Activated naive CD4-positive, alpha-beta T cell treated with anti-CD3 and anti-CD28 coated beads, Interleukin-2, amount 50 U/mL, for 72 hours (primary cell): ENCODE measurements around the gene AGER. TPM values are rescaled to one million over a fixed set of nuclear protein-coding genes. Genes with fewer than 3 reads are reported as not detected.
"Not testable (repeated sequence)": the region's sequence is repeated elsewhere in the genome, so short reads cannot be mapped to it uniquely, and the experiment has no call there.

Experiments used
- ATAC-seq, 2 donors: fragments of 150-1000 bp; cut with Tn5 transposase; 2 replicates each; pipeline ENCODE4 v1.10.0; 2021; ENCODE audit warnings: mild to moderate bottlenecking in 2 of 2, moderate library complexity in 2 of 2
- DNase-seq, 2 donors: peaks; one replicate each; pipeline ENCODE4 v3.0.0; 2021 to 2022; ENCODE audit warnings: low spot score in 2 of 2
- H3K27ac Mint-ChIP-seq, 2 donors: one replicate each; pipeline ENCODE4 v1.8.0; 2022; ENCODE audit warnings: mild to moderate bottlenecking in 2 of 2, mixed read lengths in 2 of 2
- H3K36me3 Mint-ChIP-seq, 2 donors: one replicate each; pipeline ENCODE4 v1.8.0; 2022; ENCODE audit warnings: mixed read lengths in 2 of 2
- H3K9me3 Mint-ChIP-seq, 2 donors: one replicate each; pipeline ENCODE4 v1.8.0; 2022; ENCODE audit warnings: mixed read lengths in 2 of 2
- total RNA-seq, 2 donors: library from RNA; stranded (reverse); gene quantifications; one replicate each; pipeline ENCODE4 v1.2.3, GENCODE V29; 2022

The AGER gene
- 10 to 100 TPM; 21.6 to 26.3 TPM for total RNA-seq

- Mint-ChIP-seq H3K36me3 (peaks cover 38 to 52% of the 10 kb centered on the region in 2 donors), H3K27ac (peak within 1 kb of the TSS in 1 of 2 donors; percentile 57), H3K9me3 (no peaks in the 10 kb centered on the region)
- no peak for ATAC-seq
- no peak for DNase-seq
These were observed at the start of gene AGER for GRCh38 chr6:32184084-32184640. TSS of gene AGER (minus strand) at chr6:32184253. CDS start at chr6:32184222, 31 bp downstream.

GRCh38 chr6:32226434-32226833 is 42.4 kb upstream of the AGER start:
- Mint-ChIP-seq H3K27ac (no peak overlapping the region), H3K9me3 (no peaks in the 10 kb centered on the region), H3K36me3 (no peaks in the 10 kb centered on the region)
- DNase-seq (no peak), ATAC-seq (no peak)

- ATAC-seq (peak in 1 of 2 donors; percentile 47), DNase-seq (no peak)
- Mint-ChIP-seq H3K36me3 (no peaks in the 10 kb centered on the region), H3K27ac (no peak overlapping the region), H3K9me3 (no peaks in the 10 kb centered on the region)
These were observed 40.6 kb upstream of the AGER start for GRCh38 chr6:32224696-32225095.

GRCh38 chr6:32223258-32224235 is 39.5 kb upstream of the AGER start, which contains the start of gene NOTCH4:
TSS of gene NOTCH4 (minus strand) at chr6:32224067. CDS start at chr6:32223928, 139 bp downstream.
- Mint-ChIP-seq H3K36me3 (no peaks in the 10 kb centered on the region), H3K27ac (peak within 1 kb of the TSS; percentile 60 to 90), H3K9me3 (no peaks in the 10 kb centered on the region)
- DNase-seq (no peak), ATAC-seq (no peak)

GRCh38 chr6:32222333-32223230 is 38.5 kb upstream of the AGER start:
- Mint-ChIP-seq H3K36me3 (no peaks in the 10 kb centered on the region), H3K27ac (peak overlapping the region; percentile 60 to 79), H3K9me3 (no peaks in the 10 kb centered on the region)
- ATAC-seq = no peak
- no peak for DNase-seq

- Mint-ChIP-seq H3K9me3 (no peaks in the 10 kb centered on the region), H3K27ac (peak overlapping the region in 1 of 2 donors; percentile 19), H3K36me3 (no peaks in the 10 kb centered on the region)
- ATAC-seq = no peak
- DNase-seq = no peak
These were observed 36.0 kb upstream of the AGER start for GRCh38 chr6:32220021-32220420.

GRCh38 chr6:32218167-32218566 is 34.1 kb upstream of the AGER start:
- Mint-ChIP-seq H3K36me3 (no peaks in the 10 kb centered on the region), H3K27ac (no peak overlapping the region), H3K9me3 (no peaks in the 10 kb centered on the region)
- DNase-seq (no peak), ATAC-seq (no peak)

GRCh38 chr6:32216998-32217397 is 32.9 kb upstream of the AGER start:
- H3K9me3 Mint-ChIP-seq = no peaks in the 10 kb centered on the region

GRCh38 chr6:32216285-32216684 is 32.2 kb upstream of the AGER start:
- H3K36me3 Mint-ChIP-seq = no peaks in the 10 kb centered on the region
- no peak for ATAC-seq
- no peak for DNase-seq
- peak overlapping the region in 1 of 2 donors; percentile 14 for H3K27ac Mint-ChIP-seq
- no peaks in the 10 kb centered on the region for H3K9me3 Mint-ChIP-seq

More at GRCh38 chr6:32216998-32217397, 32.9 kb upstream of the AGER start:
- DNase-seq (no peak), ATAC-seq (no peak)
- Mint-ChIP-seq H3K27ac (no peak overlapping the region), H3K36me3 (no peaks in the 10 kb centered on the region)

- ATAC-seq (no peak), DNase-seq (no peak)
- Mint-ChIP-seq H3K36me3 (no peaks in the 10 kb centered on the region), H3K27ac (no peak overlapping the region), H3K9me3 (no peaks in the 10 kb centered on the region)
These were observed 31.6 kb upstream of the AGER start for GRCh38 chr6:32215617-32216016.

GRCh38 chr6:32214126-32214525 is 30.1 kb upstream of the AGER start:
- Mint-ChIP-seq H3K27ac (no peak overlapping the region), H3K9me3 (no peaks in the 10 kb centered on the region), H3K36me3 (no peaks in the 10 kb centered on the region)
- ATAC-seq = no peak
- no peak for DNase-seq

- Mint-ChIP-seq H3K27ac (no peak overlapping the region), H3K9me3 (no peaks in the 10 kb centered on the region), H3K36me3 (no peaks in the 10 kb centered on the region)
- DNase-seq = no peak
- ATAC-seq = no peak
These were observed 29.6 kb upstream of the AGER start for GRCh38 chr6:32213649-32214048.

GRCh38 chr6:32212076-32212760 is 28.2 kb upstream of the AGER start:
- DNase-seq (no peak), ATAC-seq (no peak)
- H3K27ac Mint-ChIP-seq = peak overlapping the region in 1 of 2 donors; percentile 11
- no peaks in the 10 kb centered on the region for H3K36me3 Mint-ChIP-seq
- H3K9me3 Mint-ChIP-seq = no peaks in the 10 kb centered on the region

GRCh38 chr6:32211432-32211831 is 27.4 kb upstream of the AGER start:
- not testable (repeated sequence) for H3K27ac Mint-ChIP-seq, H3K9me3 Mint-ChIP-seq, DNase-seq, H3K36me3 Mint-ChIP-seq, ATAC-seq

- Mint-ChIP-seq H3K9me3 (no peaks in the 10 kb centered on the region), H3K36me3 (no peaks in the 10 kb centered on the region), H3K27ac (peak overlapping the region in 1 of 2 donors; percentile 44)
- ATAC-seq (no peak), DNase-seq (no peak)
These were observed 26.1 kb upstream of the AGER start for GRCh38 chr6:32210191-32210601.

GRCh38 chr6:32208996-32209395 is 24.9 kb upstream of the AGER start:
- no peak for ATAC-seq
- no peaks in the 10 kb centered on the region for H3K36me3 Mint-ChIP-seq
- no peaks in the 10 kb centered on the region for H3K9me3 Mint-ChIP-seq
- DNase-seq = no peak
- H3K27ac Mint-ChIP-seq = no peak overlapping the region
